Breast epithelium (tissue), 3 donors: ENCODE results near the gene CBFA2T3.
A peak's percentile ranks its signal among the peaks of the same experiment; 100 is the strongest.

Experiments used
- CTCF ChIP-seq, 3 donors: fragments of 450-650 bp; IDR thresholded peaks; one replicate each; pipeline ENCODE4 v1.5.1; 2016 to 2017; ENCODE audit warnings: antibody characterized with exemption in 3 of 3, mild to moderate bottlenecking in 3 of 3, moderate library complexity in 3 of 3
- POLR2A ChIP-seq: fragments of 450-650 bp; IDR thresholded peaks from one replicate; pipeline ENCODE4 v1.6.1; 2016; ENCODE audit warnings: antibody characterized with exemption, mild to moderate bottlenecking, moderate library complexity
- POLR2AphosphoS5 ChIP-seq, 3 donors: sonication (generic); formaldehyde crosslinking; IDR thresholded peaks; one replicate each; pipeline ENCODE4 v1.6.1; 2017; ENCODE audit warnings: antibody characterized with exemption in 3 of 3

- peak in 2 of 3 donors; percentile 27 to 54 for TF ChIP-seq CTCF (IDR thresholded peaks at IDR 0.05)
- TF ChIP-seq POLR2A = no peak
- TF ChIP-seq POLR2AphosphoS5 (IDR thresholded peaks at IDR 0.05) = no peak
Measured at GRCh38 chr16:88941913-88942909, 34.8 kb downstream of the CBFA2T3 start.
